Measurements from ENCODE around the gene FBXO47. TPM values are rescaled to one million over a fixed set of nuclear protein-coding genes. Genes with fewer than 3 reads are reported as not detected.

Gene FBXO47
- total and polyA plus RNA-seq, 9 of the 15 experiments (the other 6 are each of a cell fraction or from before 2014, with no cell fraction given) = not detected

GRCh38 chr17:39014044-39014794 lies 47.0 kb upstream of the FBXO47 start (continued):
- TF ChIP-seq CEBPZ (IDR thresholded peaks at IDR 0.05; ENCODE audit: borderline replicate concordance, low read depth, low read length) = no peak
- TF ChIP-seq RBM17 (IDR thresholded peaks at IDR 0.05; ENCODE audit: borderline replicate concordance, low read depth, low read length) = no peak
- peak; percentile 94 for TF ChIP-seq TEAD2 (tag; IDR thresholded peaks at IDR 0.05)
- peak; percentile 99 for TF ChIP-seq ZNF175 (CRISPR knock-in tag; IDR thresholded peaks at IDR 0.05; ENCODE audit: low read depth)
- no peak for TF ChIP-seq MLLT1 (IDR thresholded peaks at IDR 0.05)
- peak; percentile 92 for TF ChIP-seq ELF2 (CRISPR knock-in tag; IDR thresholded peaks at IDR 0.05)
- TF ChIP-seq ZFX (CRISPR knock-in tag; IDR thresholded peaks at IDR 0.05) = no peak
- no peak for TF ChIP-seq CEBPB (tag; IDR thresholded peaks at IDR 0.05)
- no peak for TF ChIP-seq PHF21A (IDR thresholded peaks at IDR 0.05; ENCODE audit: borderline replicate concordance, low read depth)
- peak; percentile 90 for TF ChIP-seq E4F1 (CRISPR knock-in tag; IDR thresholded peaks at IDR 0.05; ENCODE audit: borderline replicate concordance)
- TF ChIP-seq RAD51 (IDR thresholded peaks at IDR 0.05; ENCODE audit: borderline replicate concordance, low read depth) = peak; percentile 62; the same call in 1 of the 2 replicates
- no peak for TF ChIP-seq CREM (IDR thresholded peaks at IDR 0.05; ENCODE audit: low read depth)
- no peak for TF ChIP-seq THRAP3 (IDR thresholded peaks at IDR 0.05; ENCODE audit: borderline replicate concordance)
- TF ChIP-seq ETV1 (tag; conservative IDR thresholded peaks at IDR 0.05; ENCODE audit: low read depth) = peak; percentile 83
- TF ChIP-seq MBD2 (IDR thresholded peaks at IDR 0.05; ENCODE audit: borderline replicate concordance, low read depth) = no peak; the same call in 1 of the 2 replicates
- peak in 1 of 2 experiments; percentile 66; a peak in 3 of 4 replicates for TF ChIP-seq TRIM24 (IDR thresholded peaks at IDR 0.05)
- TF ChIP-seq KLF10 (CRISPR knock-in tag; IDR thresholded peaks at IDR 0.05) = no peak
- TF ChIP-seq SMC3 (conservative IDR thresholded peaks at IDR 0.05; ENCODE audit: insufficient read depth, low read depth, low read length) = no peak
- TF ChIP-seq ZNF778 (CRISPR knock-in tag; IDR thresholded peaks at IDR 0.05) = no peak
- TF ChIP-seq ZNF41 (CRISPR knock-in tag; conservative IDR thresholded peaks at IDR 0.05) = peak; percentile 97
- no peak for TF ChIP-seq ZC3H8 (IDR thresholded peaks at IDR 0.05)
- TF ChIP-seq MTA3 (IDR thresholded peaks at IDR 0.05; ENCODE audit: borderline replicate concordance) = 0 out of 2 replicates have a peak, but pooled peaks have one; percentile 28
- no peak for TF ChIP-seq GTF2F1 (IDR thresholded peaks at IDR 0.05; ENCODE audit: low read depth, low read length)

Data from K562 (cell line).